ENCODE measurements around the gene TANGO6.

- TF ChIP-seq CTCF (IDR thresholded peaks at IDR 0.05) (no peak), REST (IDR thresholded peaks at IDR 0.05) (no peak), HDAC2 (IDR thresholded peaks at IDR 0.05) (no peak), FOSB (CRISPR knock-in tag; IDR thresholded peaks at IDR 0.05) (no peak), MAX (IDR thresholded peaks at IDR 0.05) (no peak), BCL3 (IDR thresholded peaks at IDR 0.05) (no peak), CEBPB (IDR thresholded peaks at IDR 0.05) (no peak), EP300 (IDR thresholded peaks at IDR 0.05) (no peak), CHD2 (IDR thresholded peaks at IDR 0.05; ENCODE audit: low read length, partially characterized antibody) (no peak)
Measured at GRCh38 chr16:68802190-68802589, 41.1 kb upstream of the TANGO6 start.
